Trophoblast cell (in vitro differentiated cells and primary cell): ENCODE results near the gene BICRAL.
"Not testable (repeated sequence)": the region's sequence is repeated elsewhere in the genome, so short reads cannot be mapped to it uniquely, and the experiment has no call there.

ENCODE experiments used
- DNase-seq, 2 donors: peaks; one replicate each; pipeline ENCODE4 v3.0.0-alpha.2; 2016
- H2AFZ ChIP-seq: 2 replicates; pipeline ENCODE4 v1.6.1; 2013; ENCODE audit warnings: low read length, moderate library complexity, mild to moderate bottlenecking; ENCODE audit not compliant: insufficient read depth, poor library complexity
- H2AK5ac ChIP-seq: 2 replicates; pipeline ENCODE4 v1.6.1; 2013; ENCODE audit warnings: mild to moderate bottlenecking, low read length
- H2BK120ac ChIP-seq: 2 replicates; pipeline ENCODE4 v1.6.1; 2013; ENCODE audit warnings: low read length, mild to moderate bottlenecking, moderate library complexity; ENCODE audit not compliant: insufficient read depth, poor library complexity
- H2BK12ac ChIP-seq: 2 replicates; pipeline ENCODE4 v1.6.1; 2013; ENCODE audit warnings: mild to moderate bottlenecking, low read length, moderate library complexity
- H2BK5ac ChIP-seq: 2 replicates; pipeline ENCODE4 v1.6.1; 2013; ENCODE audit warnings: low read length, low read depth, moderate library complexity, mild to moderate bottlenecking; ENCODE audit not compliant: poor library complexity
- H3K14ac ChIP-seq: 2 replicates; pipeline ENCODE4 v1.6.1; 2013; ENCODE audit warnings: mild to moderate bottlenecking, low read length
- H3K18ac ChIP-seq: 2 replicates; pipeline ENCODE4 v1.6.1; 2013; ENCODE audit warnings: mild to moderate bottlenecking, low read length
- H3K23ac ChIP-seq: 2 replicates; pipeline ENCODE4 v1.6.1; 2013; ENCODE audit warnings: low read length
- H3K27ac ChIP-seq: 2 replicates; pipeline ENCODE4 v1.5.1; 2013; ENCODE audit warnings: low read depth, mild to moderate bottlenecking, inconsistent platforms, low read length, moderate library complexity
- H3K27me3 ChIP-seq: 2 replicates; pipeline ENCODE4 v1.6.1; 2013; ENCODE audit warnings: inconsistent platforms, mild to moderate bottlenecking, low read length, moderate library complexity; ENCODE audit not compliant: insufficient read depth
- H3K36me3 ChIP-seq, 2 experiments: 1 replicate in 1 of 2; 2 replicates in 1 of 2; pipeline ENCODE4 v1.6.1; 2013; ENCODE audit warnings: low read length in 2 of 2, mild to moderate bottlenecking in 2 of 2, moderate library complexity in 1 of 2; ENCODE audit not compliant: insufficient read depth in 2 of 2, control insufficient read depth in 1 of 2
- H3K4ac ChIP-seq: 2 replicates; pipeline ENCODE4 v1.6.1; 2013; ENCODE audit warnings: low read depth, mild to moderate bottlenecking, low read length, moderate library complexity
- H3K4me1 ChIP-seq, 2 experiments: 1 replicate in 1 of 2; 2 replicates in 1 of 2; pipeline ENCODE4 v1.6.1; 2013; ENCODE audit warnings: low read length in 2 of 2, mild to moderate bottlenecking in 2 of 2, moderate library complexity in 1 of 2; ENCODE audit not compliant: insufficient read depth in 2 of 2, control insufficient read depth in 1 of 2
- H3K4me2 ChIP-seq: 2 replicates; pipeline ENCODE4 v1.6.1; 2013; ENCODE audit warnings: inconsistent platforms, mild to moderate bottlenecking, low read length, moderate library complexity
- H3K4me3 ChIP-seq: 2 replicates; pipeline ENCODE4 v1.5.1; 2013; ENCODE audit warnings: mild to moderate bottlenecking, low read depth, low read length, inconsistent platforms
- H3K79me1 ChIP-seq: one replicate; pipeline ENCODE4 v1.6.1; 2013; ENCODE audit warnings: low read length
- H3K79me2 ChIP-seq: 2 replicates; pipeline ENCODE4 v1.6.1; 2013; ENCODE audit warnings: low read length, mild to moderate bottlenecking; ENCODE audit not compliant: control insufficient read depth, insufficient read depth, poor library complexity
- H3K9ac ChIP-seq: 2 replicates; pipeline ENCODE4 v1.6.1; 2013; ENCODE audit warnings: mild to moderate bottlenecking, low read length
- H3K9me3 ChIP-seq: 2 replicates; pipeline ENCODE4 v1.6.1; 2013; ENCODE audit warnings: low read depth, mild to moderate bottlenecking, control low read depth, inconsistent platforms, low read length; ENCODE audit not compliant: insufficient read depth
- H4K12ac ChIP-seq: 2 replicates; pipeline ENCODE4 v1.6.1; 2013; ENCODE audit warnings: low read depth, mild to moderate bottlenecking, low read length, moderate library complexity
- H4K8ac ChIP-seq: 2 replicates; pipeline ENCODE4 v1.6.1; 2013; ENCODE audit warnings: low read depth, mild to moderate bottlenecking, low read length, moderate library complexity
- H4K91ac ChIP-seq: one replicate; pipeline ENCODE4 v1.6.1; 2013; ENCODE audit warnings: low read depth, mild to moderate bottlenecking, low read length, moderate library complexity
- WGBS: extraction: QIAGEN DNeasy Blood & Tissue Kit; methylation state at CpG from one replicate; pipeline ENCODE4 v1.1.7; 2013; ENCODE audit warnings: missing lambda C conversion rate; ENCODE audit not compliant: insufficient read length, insufficient coverage; ENCODE audit errors: extremely low coverage; 5-methylcytosine and 5-hydroxymethylcytosine counted together

BICRAL gene

GRCh38 chr6:42791706-42792320 is 10.0 kb downstream of the BICRAL start:
- Histone ChIP-seq H2AK5ac (no peak overlapping the region), H3K9ac (no peak overlapping the region), H2BK120ac (no peak overlapping the region), H2AFZ (no peak overlapping the region), H3K4me1 (peaks cover 3 to 7% of the 10 kb centered on the region in 2 experiments), H4K91ac (no peak overlapping the region), H3K4me3 (no peak overlapping the region), H3K18ac (no peak overlapping the region), H4K12ac (no peak overlapping the region), H3K27me3 (no peaks in the 10 kb centered on the region), H3K79me1 (no peaks in the 10 kb centered on the region), H3K14ac (no peak overlapping the region), H2BK5ac (no peak overlapping the region), H3K4ac (no peak overlapping the region), H3K4me2 (no peak overlapping the region), H3K23ac (no peak overlapping the region), H3K36me3 (no peaks in the 10 kb centered on the region), H3K9me3 (no peaks in the 10 kb centered on the region), H3K79me2 (no peaks in the 10 kb centered on the region), H3K27ac (no peak overlapping the region), H4K8ac (no peak overlapping the region), H2BK12ac (no peak overlapping the region)
- WGBS, result no CpG with 5 or more reads among the region's 3 CpGs
- peak; percentile 46 to 62 for DNase-seq

- H2AK5ac ChIP-seq, result no peak overlapping the region
- H4K91ac ChIP-seq, result no peak overlapping the region
- no peak overlapping the region for H3K18ac ChIP-seq
- no peak for DNase-seq
- H3K4me1 ChIP-seq, result peaks cover 0 to 2% of the 10 kb centered on the region in 2 experiments
- no peak overlapping the region for H3K4me3 ChIP-seq
- H4K12ac ChIP-seq, result no peak overlapping the region
- no peak overlapping the region for H3K4me2 ChIP-seq
- H3K79me2 ChIP-seq, result no peaks in the 10 kb centered on the region
- H3K4ac ChIP-seq, result no peak overlapping the region
- H4K8ac ChIP-seq, result no peak overlapping the region
- no peak overlapping the region for H3K9ac ChIP-seq
- H3K27ac ChIP-seq, result no peak overlapping the region
- no peak overlapping the region for H2BK12ac ChIP-seq
- no peak overlapping the region for H2AFZ ChIP-seq
- no peak overlapping the region for H2BK5ac ChIP-seq
- no peaks in the 10 kb centered on the region for H3K9me3 ChIP-seq
- no peaks in the 10 kb centered on the region for H3K79me1 ChIP-seq
- no peaks in the 10 kb centered on the region for H3K36me3 ChIP-seq
- no CpG with 5 or more reads among the region's 1 CpG for WGBS
- H3K27me3 ChIP-seq, result no peaks in the 10 kb centered on the region
- H2BK120ac ChIP-seq, result no peak overlapping the region
- H3K14ac ChIP-seq, result no peak overlapping the region
- no peak overlapping the region for H3K23ac ChIP-seq
Observed at GRCh38 chr6:42795651-42796050, 13.8 kb downstream of the BICRAL start.

DNA sequence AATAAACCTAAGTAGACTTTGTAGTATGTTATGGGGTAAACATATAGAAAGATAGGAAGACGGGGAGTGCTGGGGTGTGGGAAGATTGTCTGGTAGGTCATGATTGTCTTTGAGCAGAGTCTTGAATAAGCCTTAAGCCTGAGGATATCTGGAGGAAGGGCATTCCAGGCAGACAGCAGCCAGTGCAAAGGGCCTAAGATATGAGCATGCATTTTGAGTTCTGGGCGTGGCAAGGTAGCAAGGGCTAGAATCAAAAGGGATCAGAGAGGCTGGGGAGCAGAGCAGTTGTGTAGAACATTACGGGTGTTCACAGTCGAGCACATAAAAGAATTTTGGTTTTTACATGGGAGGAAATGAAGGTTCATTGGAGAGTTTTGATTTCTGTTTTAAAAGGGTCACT is 14.3 kb downstream of the BICRAL start:
- Histone ChIP-seq H3K9ac (no peak overlapping the region), H3K4me2 (no peak overlapping the region), H2BK120ac (no peak overlapping the region), H4K91ac (no peak overlapping the region), H2BK12ac (no peak overlapping the region), H3K27me3 (no peaks in the 10 kb centered on the region), H2BK5ac (no peak overlapping the region), H2AK5ac (no peak overlapping the region), H3K79me1 (no peaks in the 10 kb centered on the region), H4K12ac (no peak overlapping the region), H4K8ac (no peak overlapping the region), H3K4me1 (no peaks in the 10 kb centered on the region), H3K4me3 (no peak overlapping the region), H3K9me3 (no peaks in the 10 kb centered on the region), H3K18ac (no peak overlapping the region), H3K4ac (no peak overlapping the region), H2AFZ (no peak overlapping the region), H3K79me2 (no peaks in the 10 kb centered on the region), H3K36me3 (no peaks in the 10 kb centered on the region), H3K23ac (no peak overlapping the region), H3K14ac (no peak overlapping the region), H3K27ac (no peak overlapping the region)
- WGBS, result no CpG with 5 or more reads among the region's 4 CpGs
- no peak for DNase-seq

DNA sequence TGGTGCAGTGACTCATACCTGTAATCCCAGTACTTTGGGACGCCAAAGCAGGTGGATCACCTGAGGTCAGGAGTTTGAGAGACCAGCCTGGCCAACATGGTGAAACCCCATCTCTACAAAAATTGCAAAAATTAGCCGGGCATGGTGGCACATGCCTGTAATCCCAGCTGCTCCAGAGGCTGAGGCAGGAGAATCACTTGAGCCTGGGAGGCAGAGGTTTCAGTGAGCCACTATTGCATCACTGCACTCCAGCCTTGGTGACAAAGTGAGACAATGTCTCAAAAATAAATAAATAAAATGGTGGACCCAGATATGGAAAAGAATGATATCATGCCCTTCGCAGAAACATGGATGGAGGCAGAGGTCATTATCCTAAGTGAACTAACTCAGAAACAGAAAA is 15.8 kb downstream of the BICRAL start:
- H3K14ac ChIP-seq, H3K4ac ChIP-seq, H3K27ac ChIP-seq, H2AK5ac ChIP-seq, H4K8ac ChIP-seq, H3K4me3 ChIP-seq, H4K12ac ChIP-seq, H3K9me3 ChIP-seq, H2BK5ac ChIP-seq, H2BK12ac ChIP-seq, H3K23ac ChIP-seq, H3K36me3 ChIP-seq, H2AFZ ChIP-seq, H3K27me3 ChIP-seq, H2BK120ac ChIP-seq, H4K91ac ChIP-seq, H3K79me1 ChIP-seq, H3K4me2 ChIP-seq, H3K9ac ChIP-seq, H3K79me2 ChIP-seq, H3K4me1 ChIP-seq, H3K18ac ChIP-seq: not testable (repeated sequence)
- DNase-seq, result peak in 1 of 2 donors; percentile 63
- WGBS, result no CpG with 5 or more reads among the region's 3 CpGs
